T-helper 1 cell treated with Interleukin-12 subunit alpha and Interleukin-12 subunit beta and Interleukin-4 antibody, amounts not matched to agents 30 ng/mL and 1 ng/mL, for 36 hours (primary cell): ENCODE data around the gene TENM4. TPM values are rescaled to one million over a fixed set of nuclear protein-coding genes. Genes with fewer than 3 reads are reported as not detected.
"Not testable (repeated sequence)": the region's sequence is repeated elsewhere in the genome, so short reads cannot be mapped to it uniquely, and the experiment has no call there.

Source experiments
- intact Hi-C: fragments of 100-400 bp; cut with micrococcal nuclease; formaldehyde crosslinking; loops from one replicate; pipeline ENCODE4 v1.15.1; 2024
- total RNA-seq: library from RNA; stranded (reverse); gene quantifications from 2 replicates; pipeline ENCODE4 v1.2.3, GENCODE V29; 2022

TENM4 gene
- total RNA-seq, 1 donor from 2014 or later: not detected

DNA sequence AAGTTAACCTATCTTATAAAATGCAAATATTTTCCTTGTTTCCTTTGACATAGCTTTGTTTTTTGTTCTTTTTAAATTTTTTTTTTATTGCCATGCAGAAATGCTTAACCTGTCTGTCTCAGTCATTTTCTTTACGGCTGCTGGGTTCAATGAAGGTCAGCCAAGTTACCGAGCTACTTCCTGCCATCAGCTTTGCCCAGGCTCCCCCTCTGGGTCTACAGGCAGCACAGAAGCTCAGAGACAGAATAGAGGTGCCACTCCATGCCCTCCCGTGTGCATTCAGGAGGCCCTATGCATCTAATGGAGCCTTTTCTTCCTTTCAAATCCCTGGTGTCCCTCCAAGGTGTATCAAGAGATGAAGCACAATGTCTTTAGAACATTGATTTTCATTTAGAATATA lies 455.2 kb downstream of the TENM4 start:
- intact Hi-C loops: no loop called here

DNA sequence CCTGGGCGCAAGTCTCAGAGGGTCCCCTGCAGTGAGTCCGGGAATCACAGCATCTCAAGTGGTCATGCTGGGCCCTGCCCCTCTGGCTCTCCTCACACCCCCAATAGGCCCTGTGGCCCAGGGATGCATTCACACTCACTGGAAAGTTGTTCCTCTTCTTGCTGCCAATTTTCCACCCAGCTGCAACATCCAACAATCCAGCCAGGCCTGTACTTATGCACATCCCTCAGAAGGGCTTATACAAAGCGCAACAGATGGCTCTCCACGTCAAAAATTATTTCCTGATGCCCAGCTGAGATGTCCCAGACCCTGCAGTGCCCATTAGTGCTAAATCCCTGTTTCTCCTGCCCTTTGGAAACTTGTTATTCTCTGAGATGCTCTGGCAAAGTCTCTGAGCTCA lies 458.4 kb downstream of the TENM4 start:
- intact Hi-C loops: no loop called here

DNA sequence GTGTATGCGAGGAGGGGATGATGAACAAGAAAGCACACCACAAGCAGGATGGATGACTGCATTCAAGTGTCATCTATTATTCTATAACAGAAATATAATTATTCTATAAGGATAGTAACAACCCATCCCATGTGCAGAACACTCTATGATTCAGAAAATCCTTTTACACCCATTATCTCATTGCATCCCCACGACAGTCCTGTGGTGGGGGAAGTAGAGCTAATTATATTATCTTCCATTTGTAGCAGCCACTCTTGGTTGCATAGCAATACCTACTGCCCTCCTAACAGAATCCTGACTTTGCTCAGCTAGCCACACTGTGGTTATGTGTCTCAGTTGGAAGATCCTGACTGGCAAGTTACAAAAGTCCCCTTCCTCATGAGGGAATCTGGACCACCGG lies 459.7 kb downstream of the TENM4 start:
- intact Hi-C loops: no loop called here

DNA sequence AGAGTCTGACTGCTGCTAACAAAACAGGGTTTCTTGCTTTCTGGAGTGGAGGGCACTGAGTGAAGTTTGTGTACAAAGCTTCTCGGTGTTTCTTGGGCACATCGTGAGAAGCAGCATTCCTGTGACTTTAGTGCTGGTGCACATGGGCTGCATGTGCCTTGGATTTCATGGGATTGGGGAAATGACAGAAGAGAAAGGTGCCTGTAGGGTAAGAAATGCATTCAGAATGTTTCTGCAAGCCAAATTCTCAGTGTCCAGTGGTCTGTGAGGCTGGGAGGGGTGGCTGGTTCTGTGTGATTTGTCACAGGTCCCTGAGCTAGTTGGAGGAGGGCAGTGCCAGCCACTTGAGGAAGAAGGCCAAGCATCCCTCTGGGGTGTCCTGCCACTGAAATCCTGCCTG lies 462.0 kb downstream of the TENM4 start:
- intact Hi-C loops: no loop called here

DNA sequence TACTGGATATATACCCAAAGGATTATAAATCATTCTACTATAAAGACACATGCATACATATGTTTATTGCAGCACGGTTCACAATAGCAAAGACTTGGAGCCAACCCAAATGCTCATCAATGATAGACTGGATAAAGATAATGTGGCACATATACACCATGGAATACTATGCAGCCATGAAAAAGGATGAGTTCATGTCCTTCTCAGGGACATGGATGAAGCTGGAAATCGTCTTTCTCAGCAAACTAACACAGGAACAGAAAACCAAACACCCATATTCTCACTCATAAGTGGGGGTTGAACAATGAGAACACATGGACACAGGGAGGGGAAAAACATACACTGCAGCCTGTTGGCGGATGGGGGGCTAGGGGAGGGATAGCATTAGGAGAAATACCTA lies 463.0 kb downstream of the TENM4 start:
- intact Hi-C loops: not testable (repeated sequence)

DNA sequence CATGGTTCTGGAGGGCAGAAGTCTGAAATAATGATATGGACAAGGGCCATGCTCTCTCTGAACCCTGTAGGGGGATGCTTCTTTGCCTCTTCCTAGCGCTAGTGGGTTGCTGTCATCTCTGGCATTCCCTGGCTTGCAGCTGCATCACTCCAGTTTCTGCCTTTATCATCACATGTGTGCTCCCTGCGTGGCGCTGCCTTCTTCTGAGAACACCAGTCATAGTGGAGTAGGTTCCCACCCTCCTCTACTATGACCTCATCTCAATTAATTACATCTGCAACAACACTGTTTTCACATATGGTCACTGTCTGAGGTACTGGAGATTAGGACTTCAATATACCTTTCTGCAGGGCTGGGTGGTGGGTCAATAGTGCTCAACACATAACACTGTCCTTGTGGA lies 463.8 kb downstream of the TENM4 start:
- intact Hi-C loops: no loop called here

DNA sequence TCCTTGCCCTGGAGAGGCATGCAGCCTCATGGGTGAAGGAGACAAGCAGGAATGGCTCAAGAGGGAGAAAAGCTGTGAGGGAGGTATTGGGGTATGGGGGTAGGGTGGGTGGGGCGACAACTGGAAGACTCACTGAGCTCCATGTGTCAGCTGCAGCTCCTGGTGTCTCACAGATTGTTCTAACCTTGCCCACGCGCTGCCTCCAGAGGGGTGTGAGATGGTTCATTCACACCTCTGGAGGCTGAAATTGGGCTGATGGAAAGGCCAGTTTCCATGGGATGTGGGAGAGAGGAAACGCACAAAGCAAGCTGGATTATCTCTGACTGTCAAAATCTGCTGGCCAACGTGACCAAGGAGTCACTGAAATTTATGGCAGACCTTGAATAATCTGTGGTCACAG lies 465.7 kb downstream of the TENM4 start:
- intact Hi-C loops: no loop called here

DNA sequence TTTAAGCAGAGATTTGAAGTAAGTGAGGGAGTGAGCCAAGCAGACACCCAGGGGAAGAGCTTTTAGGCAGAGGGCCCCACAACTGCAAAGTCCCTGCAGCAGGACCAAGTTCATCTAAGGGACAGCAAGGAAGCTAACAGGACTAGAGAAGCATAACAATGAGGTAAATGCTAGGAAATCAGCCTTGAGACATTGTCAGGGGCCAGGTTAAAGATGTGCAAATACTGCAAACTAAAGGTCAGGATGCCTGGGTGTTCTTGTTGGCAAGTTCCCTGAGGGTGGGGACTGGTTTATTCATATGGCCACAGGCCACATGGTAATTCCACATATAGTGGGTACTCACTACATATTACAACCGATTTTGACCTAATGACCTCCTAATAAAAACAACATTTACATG lies 467.0 kb downstream of the TENM4 start:
- intact Hi-C loops: no loop called here

DNA sequence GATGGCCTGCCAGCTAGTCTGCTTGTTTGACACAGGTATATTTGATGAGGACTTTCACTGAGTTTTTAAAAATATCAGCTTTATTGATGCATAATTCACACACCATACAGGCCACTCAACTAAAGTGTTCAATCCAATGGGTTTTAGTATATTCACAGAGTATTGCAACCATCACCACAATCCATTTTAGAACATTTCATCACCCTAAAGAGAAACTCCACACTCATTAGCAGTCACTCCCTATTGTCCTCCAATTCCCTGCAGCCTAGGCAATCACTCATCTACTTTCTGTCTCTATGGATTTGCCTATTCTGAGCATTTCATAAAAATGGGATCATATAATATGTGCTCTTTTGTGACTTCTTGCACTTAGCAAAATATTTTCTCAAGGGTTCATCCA lies 468.2 kb downstream of the TENM4 start:
- intact Hi-C loops: no loop called here

DNA sequence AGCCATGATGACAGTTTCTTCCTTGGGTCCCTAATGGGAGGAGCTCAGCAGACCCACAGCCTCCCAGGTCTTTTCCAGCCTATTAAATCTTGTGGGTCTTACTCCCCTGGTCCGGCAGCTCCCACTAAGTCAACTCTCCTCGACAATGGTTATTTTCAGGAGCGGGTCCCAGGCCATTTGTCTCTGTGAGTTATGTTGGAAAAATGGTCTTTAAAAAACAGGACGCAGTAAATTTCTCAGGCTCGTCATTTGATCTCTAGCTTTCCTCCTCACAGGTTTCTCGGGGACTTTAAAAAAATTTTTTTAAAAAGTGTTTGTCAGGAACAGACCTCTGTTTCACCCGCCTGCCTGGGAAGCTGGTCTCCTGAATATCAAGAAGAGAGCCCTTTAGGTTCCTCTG lies 468.7 kb downstream of the TENM4 start:
- intact Hi-C loops: no loop called here

DNA sequence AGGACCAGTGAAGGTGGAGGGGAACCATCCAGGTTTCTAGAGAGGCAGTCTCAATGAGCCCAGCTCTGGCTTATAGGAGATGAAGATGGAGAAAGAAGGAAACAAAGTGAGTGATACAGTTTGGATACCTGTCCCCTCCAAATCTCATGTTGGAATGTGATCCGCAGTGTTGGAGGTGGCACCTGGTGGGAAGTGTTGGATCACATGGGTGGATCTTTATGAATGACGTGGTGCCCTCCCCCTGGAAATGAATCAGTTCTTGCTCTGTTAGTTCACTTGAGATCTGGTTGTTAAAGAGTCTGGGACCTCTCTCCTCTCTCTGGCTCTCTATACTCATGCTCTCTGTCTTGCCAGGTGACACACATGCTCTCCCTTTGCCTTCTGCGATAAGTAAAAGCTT lies 473.0 kb downstream of the TENM4 start:
- intact Hi-C loops: no loop called here

DNA sequence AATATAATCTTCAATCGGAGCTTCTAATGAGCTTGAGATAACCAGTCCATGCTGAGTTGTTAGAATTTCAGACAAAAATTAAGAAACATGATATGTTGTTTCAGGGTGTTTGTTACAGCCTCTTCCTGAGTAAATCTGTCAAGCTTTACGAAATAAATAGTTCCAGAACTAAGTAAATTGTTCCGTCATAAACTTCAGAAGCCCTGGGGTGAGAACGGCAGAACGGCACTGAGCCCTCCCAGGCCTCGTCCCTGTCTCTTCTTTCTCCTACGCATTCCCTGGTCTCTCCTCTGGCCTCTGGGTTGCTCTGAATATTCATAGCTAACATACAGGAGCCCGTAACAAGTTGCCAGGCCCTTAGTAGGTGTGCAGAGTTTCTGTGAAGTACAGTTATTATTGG lies 475.4 kb downstream of the TENM4 start:
- intact Hi-C loops: no loop called here

DNA sequence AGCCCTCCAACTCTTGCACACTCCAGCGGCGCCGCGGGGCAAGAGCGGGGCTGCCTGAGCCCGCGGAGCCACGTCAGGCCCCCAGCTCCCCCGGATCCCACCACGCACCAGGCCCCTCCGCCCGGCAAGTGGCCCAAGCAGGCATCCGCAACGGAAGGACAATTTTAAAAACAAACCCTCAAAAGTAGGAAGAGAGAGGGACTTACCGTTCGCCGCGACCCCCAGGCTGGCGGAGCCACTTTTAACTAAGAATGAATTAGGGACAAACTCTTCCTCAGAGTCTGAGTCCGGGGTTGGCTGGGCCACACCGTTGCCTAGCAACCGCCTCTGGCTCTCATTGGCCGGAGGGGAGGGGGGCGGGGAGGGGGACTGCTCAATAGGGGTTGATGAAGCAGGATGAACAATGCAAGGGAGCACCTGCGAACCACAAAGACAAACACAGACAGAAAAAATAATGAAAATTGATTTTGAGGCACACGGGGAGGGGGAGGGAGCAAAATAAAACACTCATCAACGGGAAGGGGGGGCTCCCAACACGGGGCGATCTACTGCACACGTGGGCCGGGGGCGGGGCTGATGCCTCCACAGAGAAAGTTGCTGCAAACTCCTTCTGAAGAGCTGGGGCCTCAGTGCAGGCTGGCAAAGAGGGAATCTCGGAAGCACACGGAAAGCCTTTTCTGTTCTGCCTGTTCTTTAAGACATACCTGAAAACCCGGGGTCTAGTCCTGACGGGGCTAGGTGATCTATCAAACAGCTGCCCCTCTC lies 478.7 kb downstream of the TENM4 start:
- intact Hi-C loops: no loop called here

DNA sequence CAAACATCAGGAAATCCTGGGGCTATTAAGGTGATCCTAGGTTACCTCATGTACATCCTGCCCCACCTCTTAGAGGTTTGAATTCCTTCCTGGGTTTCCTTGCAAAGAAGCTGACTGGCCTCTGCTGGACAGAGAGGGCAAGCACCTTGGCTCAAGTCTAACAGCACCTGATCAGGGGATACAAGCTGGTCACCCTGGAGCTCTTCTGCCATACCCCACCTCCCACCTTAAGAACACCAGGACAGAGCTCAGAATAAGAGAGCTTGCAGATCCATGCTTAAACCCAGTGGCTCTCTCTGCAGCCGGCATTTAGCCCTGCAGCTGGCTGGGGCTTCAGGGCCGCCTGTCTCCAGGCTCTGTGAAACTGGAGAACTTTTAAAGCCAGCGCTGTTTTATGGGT lies 479.6 kb downstream of the TENM4 start:
- intact Hi-C loops: no loop called here

DNA sequence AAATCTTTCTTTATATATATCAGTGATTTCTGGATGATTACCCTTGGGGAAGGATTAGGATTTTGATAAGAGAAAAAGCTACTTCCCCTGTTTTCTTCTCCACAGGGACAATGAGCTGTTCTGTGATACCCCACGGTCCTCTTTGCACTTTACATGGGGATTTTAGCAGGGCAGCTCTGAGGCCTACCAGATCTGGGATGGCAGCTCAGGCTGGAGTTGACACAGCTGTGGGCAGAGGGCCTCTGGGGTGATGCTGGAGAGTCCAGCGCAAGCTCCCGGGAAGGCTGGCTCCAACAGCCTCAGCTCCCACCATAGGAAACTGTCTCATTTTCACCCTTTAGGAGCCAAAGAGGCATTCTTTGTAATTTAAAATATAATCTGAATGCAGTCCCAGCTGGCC lies 482.4 kb downstream of the TENM4 start:
- intact Hi-C loops: no loop called here

DNA sequence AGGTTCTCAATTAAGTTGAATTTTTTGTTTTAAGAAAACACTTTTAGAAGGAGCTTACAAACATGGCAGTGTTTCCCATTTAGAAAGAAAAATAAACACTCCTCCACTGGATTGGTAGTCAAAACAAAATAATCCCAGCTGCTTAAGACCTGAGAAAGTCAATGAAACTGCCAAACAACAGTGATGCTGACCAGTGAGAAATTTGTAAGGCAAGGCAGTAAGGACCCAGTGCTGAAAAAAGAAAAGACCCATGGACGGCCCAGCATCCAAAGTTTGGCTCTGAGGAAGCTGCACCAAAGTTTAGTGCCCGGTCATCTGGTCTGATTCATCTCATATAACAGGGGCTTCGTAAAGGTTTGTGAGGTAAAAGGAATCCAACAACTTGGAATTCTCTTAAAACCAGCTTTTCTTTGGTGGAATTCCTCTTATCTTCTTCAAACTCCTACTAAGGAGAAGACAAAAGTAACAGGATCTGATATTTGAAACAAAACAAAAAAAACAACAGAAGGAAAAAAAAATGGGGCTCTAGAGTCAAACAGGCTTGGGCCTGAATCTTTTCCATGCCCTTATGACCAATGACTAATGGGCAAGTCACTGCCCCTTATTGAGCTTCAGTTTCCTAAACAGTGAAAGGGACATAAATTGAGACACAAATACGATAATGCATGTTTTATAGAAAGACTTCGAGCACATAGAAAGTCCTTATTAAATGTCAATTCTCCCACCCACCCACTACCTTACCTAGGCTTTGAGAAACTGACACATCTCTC lies 483.2 kb downstream of the TENM4 start:
- intact Hi-C loops: no loop called here

DNA sequence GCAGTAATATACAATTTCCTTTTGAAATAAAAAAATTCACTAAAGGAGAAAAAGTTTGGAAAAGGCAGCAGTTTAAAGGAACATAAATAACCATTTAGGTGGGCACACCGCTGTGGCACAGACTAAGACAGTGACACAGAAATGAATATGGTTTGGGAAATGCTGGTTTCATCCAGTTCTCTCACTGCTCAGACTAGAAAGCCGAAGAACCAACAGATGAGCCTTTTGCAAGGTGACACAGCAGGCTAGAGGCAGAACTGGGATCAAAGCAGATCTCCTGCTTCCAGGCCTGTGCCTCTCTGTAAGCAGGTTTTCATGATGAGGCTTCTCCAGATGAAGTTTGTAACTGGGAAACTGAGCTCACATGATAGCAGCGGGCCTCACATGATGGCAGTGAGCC lies 486.1 kb downstream of the TENM4 start:
- intact Hi-C loops: no loop called here

DNA sequence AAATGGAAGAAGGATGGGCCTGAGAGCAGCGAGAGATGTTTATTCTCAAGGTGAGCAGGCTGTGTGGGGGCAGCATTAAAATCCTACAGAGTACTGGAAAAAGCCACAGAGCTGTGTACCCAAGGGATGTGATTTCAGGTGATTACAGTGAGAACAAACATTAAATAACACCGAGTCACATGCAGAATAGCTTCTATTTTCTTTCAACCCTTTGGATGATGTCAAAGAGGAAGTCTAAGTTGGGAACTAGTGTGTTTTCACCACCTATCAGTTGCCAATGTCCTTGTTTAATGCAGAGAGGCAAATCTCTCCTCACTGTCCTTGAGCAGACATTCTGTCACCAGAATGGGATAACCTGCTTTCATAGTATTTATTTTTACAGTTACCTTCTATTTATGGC lies 486.6 kb downstream of the TENM4 start:
- intact Hi-C loops: no loop called here

DNA sequence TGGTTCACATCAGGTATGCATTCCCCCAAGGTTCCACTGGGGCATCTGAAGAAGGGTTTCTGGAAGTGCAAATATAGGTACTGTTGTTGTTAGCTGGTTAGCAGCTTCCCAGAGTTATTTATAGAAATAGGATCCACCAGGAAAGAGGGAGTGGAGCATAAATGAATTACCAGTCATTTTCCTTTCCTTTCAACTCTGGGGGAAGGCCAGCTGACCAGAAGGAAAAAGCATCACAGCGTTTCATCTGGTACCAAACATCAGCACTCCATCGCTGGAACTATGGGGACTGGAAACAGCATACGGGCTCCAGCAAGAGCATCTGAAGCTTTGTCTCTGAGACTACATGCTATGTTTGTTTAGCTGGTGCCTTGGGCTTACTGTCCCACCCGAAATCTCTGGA lies 487.9 kb downstream of the TENM4 start:
- intact Hi-C loops: no loop called here

DNA sequence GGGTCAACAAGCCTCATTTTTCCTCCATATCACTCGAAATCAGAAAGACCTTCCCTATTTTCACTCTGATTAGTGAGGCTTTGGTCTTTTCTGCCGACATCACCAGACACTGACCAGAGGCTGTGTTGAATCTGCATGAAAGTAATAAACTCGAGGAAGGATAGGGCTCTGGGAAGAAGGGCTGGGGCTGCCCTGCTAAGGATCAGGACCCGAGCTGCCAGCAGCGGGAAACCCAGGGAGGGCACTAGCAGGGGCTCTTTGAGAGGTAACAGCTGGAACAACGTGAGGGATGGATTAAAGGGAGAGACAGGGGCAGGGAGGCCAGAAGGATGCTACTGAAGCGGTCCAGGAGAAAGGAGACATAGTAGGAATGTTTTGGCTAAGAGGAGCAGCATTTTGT lies 488.7 kb downstream of the TENM4 start:
- intact Hi-C loops: no loop called here

DNA sequence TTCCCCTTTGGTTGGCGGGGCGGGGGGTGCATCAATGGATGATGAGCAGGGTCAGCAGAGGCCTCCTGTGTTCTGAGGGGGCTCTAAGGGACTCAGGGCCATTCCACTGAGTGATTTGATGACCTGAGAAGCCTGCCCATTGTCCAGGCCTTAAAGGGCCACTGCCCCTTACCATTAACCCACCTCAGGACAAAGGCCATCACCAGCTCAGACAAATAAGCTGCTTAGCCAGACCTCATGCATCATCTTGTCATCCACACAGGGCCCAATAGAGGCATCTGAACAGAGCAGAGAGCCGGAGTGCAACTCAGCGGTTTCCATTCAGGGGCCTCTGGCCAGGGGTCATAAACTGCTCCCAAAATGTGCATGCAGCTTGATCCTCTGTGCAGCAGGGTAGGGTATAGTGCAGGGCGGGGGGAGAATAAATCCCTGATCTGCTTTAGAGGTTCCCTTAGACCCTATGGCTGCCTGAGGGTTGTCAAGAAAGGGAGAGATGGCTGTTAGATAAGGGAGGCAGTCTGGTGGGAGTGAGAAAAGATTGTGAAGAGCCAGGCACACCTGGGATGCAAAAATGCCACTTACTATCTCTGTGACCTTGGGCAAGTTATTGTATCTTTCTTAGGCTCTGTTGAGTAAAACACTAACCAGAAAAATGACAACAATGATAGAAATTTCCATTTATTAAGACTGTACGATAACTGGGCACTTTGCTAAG lies 490.7 kb downstream of the TENM4 start:
- intact Hi-C loops: no loop called here
